SK-N-SH (cell line): Measurements from ENCODE around the gene CHRNE. TPM values are rescaled to one million over a fixed set of nuclear protein-coding genes. Genes with fewer than 3 reads are reported as not detected.

Source experiments
- CTCF ChIA-PET: fragments of 300-600, 350-600 bp; formaldehyde crosslinking; extraction: SDS; loops from one replicate; lab custom pipeline; 2021; lab: Yijun Ruan, JAX
- POLR2A ChIA-PET: fragments of 350-600 bp; sonication (Branson Sonifier 250); formaldehyde crosslinking; extraction: SDS; loops from one replicate; lab custom pipeline; 2020; ENCODE audit warnings: antibody characterized with exemption, inconsistent platforms; lab: Yijun Ruan, JAX
- DNase-seq: peaks from one replicate; pipeline ENCODE4 v3.0.0; 2012
- H2AFZ ChIP-seq: fragments of 200-600 bp; sonication (generic); 2 replicates; pipeline ENCODE4 v1.8.1; 2016; ENCODE audit warnings: antibody characterized with exemption, mild to moderate bottlenecking, low read depth
- H3F3A ChIP-seq: fragments of 200-600 bp; sonication (generic); replicated peaks from 2 replicates; pipeline ENCODE3; 2016; ENCODE audit warnings: antibody characterized with exemption, mild to moderate bottlenecking; ENCODE audit not compliant: insufficient read depth
- H3K27ac ChIP-seq, 2 experiments: fragments of 200-500 bp in 1 of 2; fragments of 200-600 bp in 1 of 2; sonication (Bioruptor generic) in 1 of 2; sonication (generic), shearing (Covaris generic) in 1 of 2; 2 replicates each; pipeline versions ENCODE4 v1.5.1 to v1.6.1; 2014 to 2016; ENCODE audit warnings: low read depth in 2 of 2, inconsistent platforms in 1 of 2, low read length in 1 of 2, mild to moderate bottlenecking in 1 of 2, mixed read lengths in 1 of 2
- H3K27me3 ChIP-seq: fragments of 200-600 bp; sonication (generic), shearing (Covaris generic); 2 replicates; pipeline ENCODE4 v1.6.1; 2016; ENCODE audit warnings: mixed run types; ENCODE audit not compliant: insufficient read depth
- H3K36me3 ChIP-seq, 2 experiments: fragments of 200-500 bp in 1 of 2; fragments of 200-600 bp in 1 of 2; sonication (Bioruptor generic) in 1 of 2; sonication (generic) in 1 of 2; replicated peaks in 1 of 2; 2 replicates each; pipeline versions ENCODE3 to v1.5.1; 2014 to 2016; ENCODE audit warnings: low read length in 1 of 2, mild to moderate bottlenecking in 1 of 2; ENCODE audit not compliant: insufficient read depth in 2 of 2, control insufficient read depth in 1 of 2
- H3K4me1 ChIP-seq, 2 experiments: fragments of 200-500 bp in 1 of 2; fragments of 200-600 bp in 1 of 2; sonication (Bioruptor generic) in 1 of 2; sonication (generic), shearing (Covaris generic) in 1 of 2; 2 replicates each; pipeline versions ENCODE4 v1.5.1 to v1.6.1; 2014 to 2016; ENCODE audit warnings: low read depth in 1 of 2, low read length in 1 of 2, mixed run types in 1 of 2; ENCODE audit not compliant: insufficient read depth in 2 of 2, control insufficient read depth in 1 of 2
- H3K4me2 ChIP-seq: fragments of 200-600 bp; sonication (generic), shearing (Covaris generic); 2 replicates; pipeline ENCODE4 v1.6.1; 2017; ENCODE audit warnings: mixed run types
- H3K4me3 ChIP-seq, 2 experiments: fragments of 200-500 bp in 1 of 2; fragments of 200-600 bp in 1 of 2; sonication (Bioruptor generic) in 1 of 2; sonication (generic), shearing (Covaris generic) in 1 of 2; 2 replicates each; pipeline versions ENCODE4 v1.5.1 to v1.8.1; 2014 to 2016; ENCODE audit warnings: low read depth in 2 of 2, inconsistent platforms in 1 of 2, low read length in 1 of 2, mild to moderate bottlenecking in 1 of 2, mixed read lengths in 1 of 2, moderate library complexity in 1 of 2
- H3K79me2 ChIP-seq: fragments of 200-600 bp; sonication (generic); 2 replicates; pipeline ENCODE4 v1.8.1; 2017; ENCODE audit warnings: mild to moderate bottlenecking; ENCODE audit not compliant: insufficient read depth
- H3K9ac ChIP-seq: fragments of 200-600 bp; sonication (generic); 2 replicates; pipeline ENCODE4 v1.6.1; 2017; ENCODE audit warnings: mixed run types
- H3K9me2 ChIP-seq: fragments of 200-600 bp; sonication (generic); 2 replicates; pipeline ENCODE4 v1.6.1; 2017; ENCODE audit warnings: mixed run types
- H3K9me3 ChIP-seq: fragments of 200-600 bp; sonication (generic); 2 replicates; pipeline ENCODE4 v1.6.1; 2017; ENCODE audit warnings: mixed run types, mild to moderate bottlenecking, moderate library complexity
- H4K20me1 ChIP-seq: fragments of 200-600 bp; sonication (generic); 2 replicates; pipeline ENCODE4 v1.6.1; 2017; ENCODE audit warnings: mild to moderate bottlenecking, mixed run types; ENCODE audit not compliant: insufficient read depth
- CHD2 ChIP-seq: fragments of 150-350 bp; IDR thresholded peaks from 2 replicates; pipeline ENCODE4 v1.6.1; 2018; ENCODE audit warnings: low read length; ENCODE audit not compliant: partially characterized antibody
- ELF1 ChIP-seq: IDR thresholded peaks from 2 replicates; pipeline ENCODE4 v1.4.0; 2012
- EZH2phosphoT487 ChIP-seq: fragments of 200-600 bp; sonication (generic); IDR thresholded peaks from 2 replicates; pipeline ENCODE4 v1.6.1; 2017; ENCODE audit warnings: low read depth, mixed run types, mild to moderate bottlenecking, antibody characterized with exemption, moderate library complexity, borderline replicate concordance
- FOXJ3 ChIP-seq: sonication (generic); formaldehyde crosslinking; IDR thresholded peaks from 2 replicates; pipeline ENCODE4 v1.5.1; 2020; ENCODE audit warnings: mild to moderate bottlenecking, missing genetic modification reagents
- FOXM1 ChIP-seq: IDR thresholded peaks from 2 replicates; pipeline ENCODE4 v1.4.0; 2012; ENCODE audit warnings: low read depth, mild to moderate bottlenecking
- GATA2 ChIP-seq: sonication (generic); formaldehyde crosslinking; IDR thresholded peaks from 2 replicates; pipeline ENCODE4 v1.5.0; 2020; ENCODE audit warnings: mild to moderate bottlenecking, missing genetic modification reagents
- JUND ChIP-seq: IDR thresholded peaks from 2 replicates; pipeline ENCODE4 v1.4.0; 2012
- MEF2A ChIP-seq: IDR thresholded peaks from 2 replicates; pipeline ENCODE4 v1.4.0; 2012; ENCODE audit warnings: low read depth, borderline replicate concordance
- MXI1 ChIP-seq: IDR thresholded peaks from 2 replicates; pipeline ENCODE4 v1.6.1; 2012; ENCODE audit warnings: mild to moderate bottlenecking, low read depth, low read length, improper control_type of control experiment
- SMC3 ChIP-seq: IDR thresholded peaks from 2 replicates; pipeline ENCODE4 v1.6.1; 2012; ENCODE audit warnings: low read depth, low read length, improper control_type of control experiment
- TEAD4 ChIP-seq: IDR thresholded peaks from 2 replicates; pipeline ENCODE4 v1.4.0; 2012; ENCODE audit warnings: mild to moderate bottlenecking, borderline replicate concordance; ENCODE audit not compliant: insufficient read depth
- YY1 ChIP-seq: IDR thresholded peaks from 2 replicates; pipeline ENCODE4 v1.4.0; 2012; ENCODE audit warnings: low read depth, mild to moderate bottlenecking
- ZBTB33 ChIP-seq: IDR thresholded peaks from 2 replicates; pipeline ENCODE4 v1.4.0; 2012; ENCODE audit warnings: low read depth, borderline replicate concordance
- WGBS: methylation state at CpG from one replicate; pipeline ENCODE4 v1.1.6; 2017; ENCODE audit warnings: low lambda C conversion rate; 5-methylcytosine and 5-hydroxymethylcytosine counted together
- polyA plus RNA-seq, 3 experiments: library from polyadenylated mRNA; depleted of rRNA; stranded (reverse); fragments of >200 nt; gene quantifications; 2 replicates each; pipeline ENCODE4 v1.2.3, GENCODE V29; 2012
- TF ChIP-seq, protein P1 (sequence below): fragments of 200-600 bp; sonication (generic); IDR thresholded peaks from 2 replicates; pipeline ENCODE4 v1.6.1; 2017; ENCODE audit warnings: antibody characterized with exemption, mild to moderate bottlenecking, moderate library complexity
- TF ChIP-seq, protein P2 (sequence below): IDR thresholded peaks from 2 replicates; pipeline ENCODE4 v1.6.1; 2012; ENCODE audit warnings: mild to moderate bottlenecking, low read depth, low read length, moderate library complexity

CHRNE gene
- polyA plus RNA-seq, 1 of the 3 experiments (the other 2 are of a cell fraction) = 0.71 TPM

DNA sequence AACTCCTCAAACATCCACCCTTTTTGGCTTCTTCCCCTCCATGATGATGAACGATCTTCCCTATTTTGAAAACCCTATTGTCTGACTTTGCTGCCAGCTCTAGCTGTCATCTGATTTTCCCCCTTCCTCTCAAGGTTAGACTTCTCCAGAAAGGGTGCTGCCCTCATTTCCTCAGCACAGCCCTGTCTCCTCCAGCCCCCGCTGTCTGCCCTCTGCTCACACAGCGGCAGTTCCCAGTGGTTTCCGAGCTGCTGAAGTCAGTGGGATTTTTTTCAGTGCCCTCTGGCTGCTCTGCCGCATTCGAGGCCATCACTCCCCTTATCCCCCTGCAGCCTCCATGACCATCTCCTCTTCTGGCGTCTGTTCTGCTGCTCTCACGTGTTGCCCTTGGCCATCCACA lies 30.1 kb downstream of the CHRNE start:
- Histone ChIP-seq H3K79me2 (peaks cover 13% of the 10 kb centered on the region), H3K27me3 (no peaks in the 10 kb centered on the region), H3K9ac (no peak overlapping the region), H3K36me3 (peaks cover 0 to 4% of the 10 kb centered on the region in 2 experiments), H3K9me3 (no peaks in the 10 kb centered on the region), H3K4me2 (no peak overlapping the region), H3K27ac (peak overlapping the region in 1 of 2 experiments; percentile 12; a peak in 2 of 4 replicates), H4K20me1 (0 out of 2 replicates have a peak, but pooled peaks cover 3% of the 10 kb centered on the region), H3K4me1 (peaks cover 0 to 4% of the 10 kb centered on the region in 2 experiments; a peak in 1 of 4 replicates), H3K4me3 (no peak overlapping the region), H3F3A (no peaks in the 10 kb centered on the region), H3K9me2 (no peaks in the 10 kb centered on the region), H2AFZ (no peak overlapping the region)
- TF ChIP-seq YY1 (no peak), MXI1 (peak; percentile 35; the same call in 1 of the 2 replicates)
- TF ChIP-seq, protein P1, sequence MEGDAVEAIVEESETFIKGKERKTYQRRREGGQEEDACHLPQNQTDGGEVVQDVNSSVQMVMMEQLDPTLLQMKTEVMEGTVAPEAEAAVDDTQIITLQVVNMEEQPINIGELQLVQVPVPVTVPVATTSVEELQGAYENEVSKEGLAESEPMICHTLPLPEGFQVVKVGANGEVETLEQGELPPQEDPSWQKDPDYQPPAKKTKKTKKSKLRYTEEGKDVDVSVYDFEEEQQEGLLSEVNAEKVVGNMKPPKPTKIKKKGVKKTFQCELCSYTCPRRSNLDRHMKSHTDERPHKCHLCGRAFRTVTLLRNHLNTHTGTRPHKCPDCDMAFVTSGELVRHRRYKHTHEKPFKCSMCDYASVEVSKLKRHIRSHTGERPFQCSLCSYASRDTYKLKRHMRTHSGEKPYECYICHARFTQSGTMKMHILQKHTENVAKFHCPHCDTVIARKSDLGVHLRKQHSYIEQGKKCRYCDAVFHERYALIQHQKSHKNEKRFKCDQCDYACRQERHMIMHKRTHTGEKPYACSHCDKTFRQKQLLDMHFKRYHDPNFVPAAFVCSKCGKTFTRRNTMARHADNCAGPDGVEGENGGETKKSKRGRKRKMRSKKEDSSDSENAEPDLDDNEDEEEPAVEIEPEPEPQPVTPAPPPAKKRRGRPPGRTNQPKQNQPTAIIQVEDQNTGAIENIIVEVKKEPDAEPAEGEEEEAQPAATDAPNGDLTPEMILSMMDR = no peak
- DNase-seq = peak; percentile 71
- CTCF ChIA-PET = interaction anchor here (1.4 to 1.8 kb wide), 2 partner anchors 9 to 83 kb away, joined by 3 to 5 read pairs; no protein-coding TSS in a partner anchor
- POLR2A ChIA-PET = no interaction called here
- 85% methylated on average over 8 of the region's 8 CpGs for WGBS

- Histone ChIP-seq H3K9me3 (no peaks in the 10 kb centered on the region), H2AFZ (no peak overlapping the region), H4K20me1 (0 out of 2 replicates have a peak, but pooled peaks cover 3% of the 10 kb centered on the region), H3F3A (no peaks in the 10 kb centered on the region), H3K9me2 (no peaks in the 10 kb centered on the region), H3K4me3 (no peak overlapping the region), H3K9ac (no peak overlapping the region), H3K4me2 (no peak overlapping the region), H3K27ac (no peak overlapping the region), H3K27me3 (no peaks in the 10 kb centered on the region), H3K79me2 (peaks cover 15% of the 10 kb centered on the region), H3K36me3 (peaks cover 0 to 4% of the 10 kb centered on the region in 2 experiments), H3K4me1 (peaks cover 0 to 4% of the 10 kb centered on the region in 2 experiments; a peak in 1 of 4 replicates)
- no peak for DNase-seq
- CTCF ChIA-PET = interaction anchor here (0.7 to 1.7 kb wide), 3 partner anchors 10 to 84 kb away, joined by 3 to 5 read pairs (median 3); no protein-coding TSS in a partner anchor
- whole genome bisulfite sequencing = 91% methylated on average over 2 of the region's 2 CpGs
- POLR2A ChIA-PET = no interaction called here
- TF ChIP-seq ZBTB33 (no peak), JUND (no peak), SMC3 (no peak), CHD2 (no peak), EZH2phosphoT487 (no peak), MEF2A (no peak), TEAD4 (no peak), ELF1 (no peak), YY1 (no peak), FOXM1 (no peak), FOXJ3 (no peak), GATA2 (no peak)
- TF ChIP-seq, protein P2, sequence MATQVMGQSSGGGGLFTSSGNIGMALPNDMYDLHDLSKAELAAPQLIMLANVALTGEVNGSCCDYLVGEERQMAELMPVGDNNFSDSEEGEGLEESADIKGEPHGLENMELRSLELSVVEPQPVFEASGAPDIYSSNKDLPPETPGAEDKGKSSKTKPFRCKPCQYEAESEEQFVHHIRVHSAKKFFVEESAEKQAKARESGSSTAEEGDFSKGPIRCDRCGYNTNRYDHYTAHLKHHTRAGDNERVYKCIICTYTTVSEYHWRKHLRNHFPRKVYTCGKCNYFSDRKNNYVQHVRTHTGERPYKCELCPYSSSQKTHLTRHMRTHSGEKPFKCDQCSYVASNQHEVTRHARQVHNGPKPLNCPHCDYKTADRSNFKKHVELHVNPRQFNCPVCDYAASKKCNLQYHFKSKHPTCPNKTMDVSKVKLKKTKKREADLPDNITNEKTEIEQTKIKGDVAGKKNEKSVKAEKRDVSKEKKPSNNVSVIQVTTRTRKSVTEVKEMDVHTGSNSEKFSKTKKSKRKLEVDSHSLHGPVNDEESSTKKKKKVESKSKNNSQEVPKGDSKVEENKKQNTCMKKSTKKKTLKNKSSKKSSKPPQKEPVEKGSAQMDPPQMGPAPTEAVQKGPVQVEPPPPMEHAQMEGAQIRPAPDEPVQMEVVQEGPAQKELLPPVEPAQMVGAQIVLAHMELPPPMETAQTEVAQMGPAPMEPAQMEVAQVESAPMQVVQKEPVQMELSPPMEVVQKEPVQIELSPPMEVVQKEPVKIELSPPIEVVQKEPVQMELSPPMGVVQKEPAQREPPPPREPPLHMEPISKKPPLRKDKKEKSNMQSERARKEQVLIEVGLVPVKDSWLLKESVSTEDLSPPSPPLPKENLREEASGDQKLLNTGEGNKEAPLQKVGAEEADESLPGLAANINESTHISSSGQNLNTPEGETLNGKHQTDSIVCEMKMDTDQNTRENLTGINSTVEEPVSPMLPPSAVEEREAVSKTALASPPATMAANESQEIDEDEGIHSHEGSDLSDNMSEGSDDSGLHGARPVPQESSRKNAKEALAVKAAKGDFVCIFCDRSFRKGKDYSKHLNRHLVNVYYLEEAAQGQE = no peak
Measured at GRCh38 chr17:4870855-4871254, 32.0 kb downstream of the CHRNE start.
